Cerebellar cortex (tissue), 1 donor: Measurements from ENCODE around the gene OSM.

Experiments used
- DNase-seq: peaks from one replicate; pipeline ENCODE4 v3.0.0-alpha.2; 2015; ENCODE audit warnings: low spot score

Gene OSM

DNA sequence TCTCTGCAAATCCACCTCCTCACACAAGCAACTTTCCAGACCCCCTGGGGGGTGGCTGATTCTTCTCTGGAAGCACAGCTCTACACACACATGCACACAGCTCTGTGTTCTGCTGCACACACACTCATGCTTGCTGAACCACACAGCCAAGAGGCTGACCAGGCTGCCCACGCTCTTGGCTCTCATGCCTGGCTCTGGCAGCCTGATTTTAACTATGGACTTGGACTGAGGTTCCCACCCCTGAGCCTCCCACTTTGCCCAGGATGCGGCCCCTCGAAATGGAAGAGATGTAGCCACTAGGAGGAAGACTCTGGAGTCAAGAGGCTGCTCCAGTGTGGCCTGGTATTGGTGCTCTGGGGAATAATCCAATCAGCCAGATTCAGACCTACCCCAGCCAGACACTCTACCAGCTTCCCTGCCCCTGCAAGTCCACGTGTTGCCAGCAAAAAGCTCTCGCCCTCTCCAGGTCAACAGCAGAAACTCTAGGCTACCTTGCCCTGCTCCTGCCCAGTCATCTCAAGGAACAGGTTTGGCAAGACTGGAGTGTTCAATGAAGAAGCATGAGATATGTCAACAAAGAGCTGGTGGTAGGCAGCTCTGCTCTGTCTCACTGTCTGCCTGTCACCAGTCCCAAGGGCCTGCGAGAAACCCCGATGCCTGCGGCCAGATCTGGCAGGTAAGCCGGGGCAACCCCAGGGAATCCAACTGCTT is 31.5 kb upstream of the OSM start:
- no peak for DNase-seq

DNA sequence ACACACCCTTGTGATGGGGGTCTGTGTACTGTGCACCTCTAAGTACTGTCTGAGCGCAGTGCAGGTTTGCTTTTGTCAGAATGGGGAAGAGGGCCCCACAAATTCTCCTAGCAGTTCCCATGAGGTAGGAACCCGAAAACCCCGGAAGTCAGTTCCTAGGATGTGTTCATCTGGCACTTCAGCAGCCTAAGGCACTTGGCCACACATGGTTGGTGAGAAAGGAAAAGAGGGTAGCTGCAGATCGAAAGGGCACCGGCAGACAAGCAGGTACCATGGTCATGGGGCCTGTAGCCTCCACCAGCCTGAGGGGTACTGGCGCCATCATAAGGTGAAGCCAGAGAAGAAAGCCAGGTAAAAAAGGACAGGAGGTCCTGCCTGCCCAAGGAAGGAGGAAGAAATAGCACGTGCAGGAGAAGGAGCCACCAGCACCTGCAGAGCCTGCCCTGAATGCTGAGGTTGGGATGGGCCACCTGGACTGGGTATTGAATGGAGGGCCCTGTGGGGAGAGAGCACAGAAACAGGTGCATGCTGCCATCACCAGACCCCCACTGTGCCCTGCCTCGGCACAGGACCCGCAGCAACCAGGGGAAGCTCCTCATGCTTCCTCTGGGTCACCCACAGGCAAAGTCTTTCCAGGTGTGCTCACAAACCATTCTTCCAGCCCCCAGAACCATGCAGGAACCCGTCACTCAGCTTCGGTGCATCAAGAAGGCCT is 30.8 kb upstream of the OSM start:
- DNase-seq, result no peak

DNA sequence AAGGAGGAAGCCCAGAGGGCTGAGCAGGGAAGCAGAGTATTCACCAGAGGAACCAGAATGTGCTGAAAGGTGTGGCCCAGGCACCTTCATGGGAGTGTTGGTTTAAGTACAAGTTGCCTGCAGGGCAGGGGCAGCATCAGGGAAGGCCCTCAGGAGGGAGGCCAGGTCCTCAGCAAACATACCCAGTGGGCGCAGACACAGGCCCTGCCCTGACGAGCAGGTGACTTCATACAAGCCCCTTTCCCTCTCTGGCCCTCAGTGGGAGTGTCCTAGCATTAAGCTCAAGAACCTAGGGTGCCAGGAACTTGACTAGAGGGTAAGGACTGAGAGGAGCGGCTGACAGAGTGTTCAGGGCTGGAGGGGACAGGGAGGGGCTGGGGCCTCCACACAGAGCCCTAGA is 30.2 kb upstream of the OSM start:
- DNase-seq, result no peak

DNA sequence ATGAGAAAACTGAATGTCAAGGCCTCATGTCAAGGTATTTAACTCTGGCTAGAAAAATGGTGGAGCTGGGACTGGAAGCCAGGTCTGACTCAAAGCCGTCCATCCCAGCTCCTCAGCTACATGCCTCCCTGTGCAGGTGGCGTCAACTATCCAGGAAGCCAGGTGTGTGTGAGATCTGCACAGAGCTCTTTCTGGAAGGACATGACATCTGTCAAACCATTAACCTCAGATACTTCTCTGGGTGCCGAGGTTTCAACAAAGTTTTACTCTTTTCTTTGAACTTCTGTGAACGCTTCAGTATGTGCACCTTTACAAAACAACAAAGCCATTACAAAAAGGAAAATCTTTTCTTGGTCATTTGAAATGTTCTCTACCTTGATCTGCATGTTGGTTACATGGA is 29.7 kb upstream of the OSM start:
- no peak for DNase-seq

DNA sequence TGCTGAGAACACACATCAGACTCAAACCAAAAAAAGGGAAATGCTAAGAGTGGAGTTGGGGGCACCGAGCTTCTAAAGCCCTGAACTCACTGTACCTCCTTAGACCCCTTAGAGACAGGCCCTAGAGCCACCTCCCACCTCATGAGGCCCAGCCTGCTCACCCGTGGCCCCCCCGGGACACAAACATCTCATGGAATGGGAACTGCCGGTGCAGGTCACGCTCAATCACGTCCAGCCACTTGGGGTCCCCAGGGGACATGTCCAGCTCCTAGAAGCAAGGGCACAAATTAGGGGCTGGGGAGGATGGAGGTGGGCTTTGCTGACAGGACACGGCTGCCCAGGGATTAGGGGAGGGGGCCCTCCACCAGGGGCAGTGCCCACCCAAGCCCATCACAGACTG is 28.9 kb upstream of the OSM start:
- no peak for DNase-seq

DNA sequence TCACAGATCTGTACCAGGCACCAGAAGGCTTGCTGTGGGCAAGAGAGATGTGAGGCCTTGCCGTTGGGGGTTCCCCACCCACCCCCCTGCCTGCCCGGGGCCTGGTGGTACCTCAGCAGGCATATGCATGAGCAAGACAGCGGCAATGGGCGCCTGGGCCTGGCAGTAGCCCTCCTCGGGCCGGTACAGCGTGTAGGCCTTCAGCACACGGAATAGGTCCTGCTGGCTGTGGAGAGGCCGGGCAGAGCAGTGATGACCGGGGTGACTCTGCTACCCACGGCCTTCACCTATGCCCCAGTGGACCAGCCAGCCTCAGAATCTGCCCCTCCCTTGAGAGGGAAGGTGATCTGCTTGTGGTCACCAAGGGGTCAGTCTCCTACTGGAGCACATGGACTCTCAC is 28.2 kb upstream of the OSM start:
- no peak for DNase-seq

DNA sequence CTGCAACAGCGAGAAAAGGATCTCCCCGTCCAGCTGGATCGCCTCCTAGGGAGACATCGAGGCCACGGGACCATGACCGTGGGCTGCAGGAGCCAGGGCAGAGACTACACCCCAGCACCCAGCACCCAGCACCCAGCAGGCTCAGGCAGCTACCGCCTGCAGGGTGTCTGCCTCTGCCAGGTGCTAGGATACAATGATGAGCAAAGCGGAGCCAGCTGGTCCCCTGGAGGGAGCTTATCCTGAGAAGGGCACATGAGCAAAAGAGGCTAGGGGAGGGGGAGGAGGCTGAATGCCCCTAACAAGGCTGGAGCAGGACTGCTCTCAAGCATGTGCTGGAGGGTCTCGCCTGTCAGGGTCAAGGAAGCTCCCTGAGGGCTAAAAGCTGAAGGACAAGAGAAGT is 27.4 kb upstream of the OSM start:
- no peak for DNase-seq

DNA sequence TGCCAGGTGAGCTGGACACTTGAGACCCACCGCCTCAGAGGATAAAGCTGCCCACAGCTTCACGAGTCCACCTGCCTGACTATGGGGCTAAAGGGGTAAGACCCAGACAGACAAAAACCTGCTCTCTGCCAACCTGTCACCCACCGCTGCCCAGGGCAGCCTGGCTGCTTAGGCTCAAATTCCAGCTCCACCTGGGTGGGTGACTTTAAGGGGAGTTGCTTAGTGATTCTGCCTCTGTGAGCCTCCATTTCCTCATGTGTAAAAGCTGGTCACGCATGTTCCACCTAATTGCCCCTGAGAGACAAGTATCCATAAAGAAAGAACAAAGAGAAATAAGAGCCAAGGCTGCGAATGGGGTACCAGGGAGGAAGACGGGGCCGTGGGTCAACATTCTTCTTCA is 26.4 kb upstream of the OSM start:
- DNase-seq, result no peak

DNA sequence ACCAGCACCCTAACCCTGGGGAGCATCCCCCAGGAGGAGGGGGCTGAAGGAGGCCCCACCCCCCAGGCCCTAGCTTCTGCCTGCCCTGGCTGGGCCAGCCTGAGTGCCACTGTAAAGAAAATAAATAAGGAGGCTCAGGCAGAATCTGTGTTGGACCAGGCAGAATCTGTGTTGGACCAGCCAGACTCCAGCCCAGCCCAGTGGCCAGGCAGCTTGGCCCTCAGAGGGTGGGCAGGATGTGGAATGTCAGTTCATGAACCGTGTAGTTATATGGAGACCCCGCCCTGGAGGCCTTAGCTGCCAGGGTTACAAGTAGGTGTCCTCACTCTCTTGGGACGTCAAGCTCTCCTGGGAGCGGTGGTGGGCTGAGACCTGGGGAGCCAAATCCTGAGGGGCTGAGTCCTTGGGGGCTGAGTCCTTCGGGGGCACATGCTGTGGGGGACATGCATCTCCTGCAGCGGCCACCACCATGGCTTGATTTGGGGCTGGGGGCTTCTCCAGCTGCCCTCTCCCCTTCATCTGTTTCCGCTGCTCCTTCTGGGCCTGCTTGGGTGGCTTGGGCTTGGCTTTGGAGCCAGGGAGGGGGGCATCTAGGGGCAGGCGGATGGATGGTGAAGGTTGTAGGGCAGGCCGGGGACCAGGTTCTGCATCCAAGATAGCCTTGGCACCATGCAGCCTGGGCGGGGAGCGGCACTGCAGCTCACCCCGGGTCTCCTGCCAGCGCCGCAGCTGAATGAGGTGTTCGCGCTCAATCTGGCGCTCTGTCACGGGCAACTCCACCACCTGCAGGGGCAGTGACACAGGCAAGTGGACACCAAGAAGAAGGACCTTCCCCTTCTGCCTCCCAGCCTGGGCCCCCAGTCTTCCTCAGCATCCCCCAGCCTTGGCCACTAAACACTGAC is 25.7 kb upstream of the OSM start:
- peak; percentile 51 for DNase-seq

DNA sequence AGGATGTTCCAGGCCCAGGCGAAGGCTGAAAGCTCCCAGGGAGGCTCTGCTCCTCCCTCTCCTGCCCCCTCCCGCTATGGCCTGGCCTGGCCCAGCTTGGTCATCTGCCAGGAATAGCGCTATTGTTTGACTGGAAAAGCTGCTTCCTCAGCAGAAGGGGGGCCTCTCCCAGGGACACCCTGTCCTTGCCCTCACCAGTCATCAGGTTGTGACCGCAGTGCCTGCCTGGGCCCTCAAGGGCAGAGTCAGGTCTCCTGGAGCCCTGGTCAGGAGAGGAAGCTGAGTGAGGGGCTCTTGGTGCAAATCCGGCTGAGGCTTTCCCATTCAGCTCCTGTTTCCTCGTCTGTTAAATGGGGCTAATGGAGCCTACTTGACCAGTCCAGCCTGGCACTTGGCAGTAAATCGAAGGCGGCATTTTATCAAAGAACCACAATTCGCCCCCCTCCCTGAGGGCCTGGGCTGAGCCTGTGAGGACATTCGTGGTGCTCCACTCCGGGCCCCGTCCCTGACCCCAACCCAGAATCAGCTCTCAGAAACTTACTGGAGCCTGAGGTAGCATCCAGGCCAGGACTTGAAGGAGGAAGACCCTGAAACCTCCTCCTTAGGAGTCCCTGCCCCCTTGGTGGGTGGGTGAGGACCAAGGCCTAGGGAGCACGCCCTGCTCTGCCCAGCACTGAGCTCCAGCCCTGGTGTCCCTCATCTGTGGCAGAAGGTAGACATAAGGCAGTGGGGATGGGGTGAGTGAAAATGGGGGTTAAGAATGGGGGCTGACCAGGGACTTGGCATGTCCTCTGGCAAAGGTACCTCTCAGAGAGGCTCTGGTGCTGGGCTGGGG is 24.6 kb upstream of the OSM start:
- no peak for DNase-seq

DNA sequence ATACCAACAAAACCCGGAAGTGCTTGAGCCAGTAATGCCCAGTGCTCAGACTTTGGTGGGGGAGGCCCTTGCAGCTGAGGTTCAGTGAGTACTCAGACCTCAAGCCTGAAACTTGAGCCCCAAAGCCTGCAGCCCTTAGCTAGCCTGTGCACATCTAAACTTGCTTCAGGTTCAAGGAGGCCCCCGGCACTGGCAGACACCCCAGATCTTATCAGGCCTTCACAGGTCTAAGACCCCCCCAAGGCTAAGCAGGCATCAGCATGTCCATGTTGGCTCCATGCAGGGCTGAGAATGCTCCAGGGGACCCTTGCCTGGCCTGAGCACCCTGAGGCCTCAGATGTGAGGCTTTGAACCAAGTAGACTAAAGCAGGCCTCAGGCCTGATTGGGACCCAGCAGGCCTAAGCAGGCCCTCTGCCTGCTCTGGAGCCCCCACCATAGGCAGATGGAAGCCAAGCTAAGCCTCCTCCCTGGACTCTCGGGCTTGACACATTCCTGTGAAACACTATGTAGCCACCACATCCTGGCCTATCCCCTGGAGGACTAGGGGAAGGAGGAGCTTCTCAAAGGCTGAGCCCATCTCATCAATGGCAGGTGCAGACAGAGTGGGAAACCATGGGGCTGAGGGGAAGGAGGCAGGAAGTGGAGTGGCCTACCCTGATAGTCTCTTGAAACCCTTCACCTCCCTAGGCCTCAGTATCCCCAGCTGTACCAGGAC is 23.8 kb upstream of the OSM start:
- peak; percentile 52 for DNase-seq

DNA sequence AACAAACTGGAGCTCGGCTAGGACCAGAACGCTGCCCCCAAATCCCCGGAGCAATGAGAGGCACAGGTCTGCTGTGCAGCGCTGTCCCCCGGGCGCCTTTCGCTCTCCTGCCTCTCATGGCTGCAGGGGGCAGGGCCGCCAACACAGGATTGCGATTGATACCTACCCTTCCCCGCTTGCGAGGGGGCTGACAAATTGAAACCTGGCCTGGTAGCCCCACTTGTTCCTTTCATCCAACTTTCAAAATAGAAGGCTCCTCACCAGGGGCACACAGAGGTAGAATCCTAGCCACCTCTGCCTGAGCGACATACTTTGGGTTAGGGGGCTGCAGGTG is 23.3 kb upstream of the OSM start:
- DNase-seq, result no peak

DNA sequence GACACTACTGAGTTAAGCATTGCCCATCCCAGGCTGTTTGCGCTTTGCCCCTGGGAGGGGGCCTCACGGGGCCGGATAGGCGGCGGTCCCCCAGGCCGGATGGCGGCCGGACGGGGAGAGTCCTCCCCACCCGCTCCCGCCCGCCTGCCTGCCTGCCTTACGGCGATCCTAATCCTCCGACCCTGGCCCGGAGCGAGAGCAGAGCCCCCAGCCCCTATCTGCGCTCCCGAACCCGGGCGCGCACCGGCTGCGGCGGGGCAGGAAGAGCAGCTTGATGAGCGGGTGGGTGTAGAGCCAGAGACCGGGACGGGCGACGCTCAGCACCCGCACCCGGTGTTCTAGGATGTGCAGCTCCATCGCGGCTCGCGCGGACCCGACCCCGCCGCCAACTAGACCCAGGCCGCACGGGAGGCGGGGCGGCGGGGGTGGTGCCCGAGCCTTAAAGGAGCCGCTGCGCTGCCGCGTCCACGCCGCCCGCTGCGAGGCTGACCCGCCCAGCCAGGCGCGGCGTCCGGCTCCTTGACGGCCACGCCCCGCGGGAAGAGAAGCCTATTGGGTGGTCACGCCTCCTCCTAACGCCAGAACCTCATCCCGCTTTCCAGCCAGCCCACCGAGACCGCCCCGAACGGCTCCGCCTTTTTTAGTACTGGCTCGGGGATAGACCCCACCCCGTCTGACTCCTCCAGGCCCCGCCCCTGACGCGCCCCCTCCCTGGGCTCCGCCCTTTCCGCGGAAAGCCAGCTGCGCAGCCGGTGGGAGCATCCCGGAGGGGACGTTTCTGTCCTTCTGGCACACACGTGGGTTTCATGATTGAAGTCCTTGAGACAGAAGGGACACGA is 22.7 kb upstream of the OSM start, which contains the start of gene CASTOR1:
CASTOR1 (minus strand) TSS at position 365 of the 839 bp plus-strand sequence; CDS start at position 357, 8 bp downstream.
- peak; percentile 95 for DNase-seq

DNA sequence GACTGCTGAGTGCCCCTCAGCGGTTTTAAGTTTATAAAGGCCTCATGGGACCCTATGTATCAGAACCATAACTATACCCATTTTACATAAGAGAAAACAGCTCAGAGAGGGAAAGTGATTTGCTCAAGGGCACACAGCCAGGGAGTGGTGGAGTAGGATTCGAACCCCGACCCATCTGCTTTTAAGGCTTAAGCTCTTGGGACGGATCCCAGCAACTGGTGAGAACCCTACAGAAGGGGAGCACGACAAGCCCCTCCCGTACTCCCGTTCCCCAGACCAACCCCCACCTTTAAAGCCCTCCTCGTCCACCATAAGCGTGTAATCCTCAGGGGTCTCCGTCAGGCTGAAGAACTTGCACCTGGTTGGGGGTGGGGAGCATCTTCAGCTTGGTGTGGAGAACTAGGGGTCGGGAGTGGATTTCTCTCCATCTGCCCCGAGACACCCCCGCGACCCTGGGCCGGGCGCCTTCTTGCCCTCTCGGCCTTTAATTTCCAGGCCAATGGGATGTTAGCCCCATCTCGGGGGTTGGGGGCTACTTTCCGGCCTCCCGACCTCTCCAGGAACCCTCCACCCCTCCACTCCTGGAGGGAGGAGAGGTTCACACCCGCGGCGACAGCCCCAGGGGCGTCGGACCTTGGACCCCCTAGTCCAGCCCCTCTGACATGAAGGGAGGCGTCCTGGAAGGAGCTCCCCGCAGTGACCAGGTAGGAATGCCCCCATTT is 21.9 kb upstream of the OSM start:
- no peak for DNase-seq

DNA sequence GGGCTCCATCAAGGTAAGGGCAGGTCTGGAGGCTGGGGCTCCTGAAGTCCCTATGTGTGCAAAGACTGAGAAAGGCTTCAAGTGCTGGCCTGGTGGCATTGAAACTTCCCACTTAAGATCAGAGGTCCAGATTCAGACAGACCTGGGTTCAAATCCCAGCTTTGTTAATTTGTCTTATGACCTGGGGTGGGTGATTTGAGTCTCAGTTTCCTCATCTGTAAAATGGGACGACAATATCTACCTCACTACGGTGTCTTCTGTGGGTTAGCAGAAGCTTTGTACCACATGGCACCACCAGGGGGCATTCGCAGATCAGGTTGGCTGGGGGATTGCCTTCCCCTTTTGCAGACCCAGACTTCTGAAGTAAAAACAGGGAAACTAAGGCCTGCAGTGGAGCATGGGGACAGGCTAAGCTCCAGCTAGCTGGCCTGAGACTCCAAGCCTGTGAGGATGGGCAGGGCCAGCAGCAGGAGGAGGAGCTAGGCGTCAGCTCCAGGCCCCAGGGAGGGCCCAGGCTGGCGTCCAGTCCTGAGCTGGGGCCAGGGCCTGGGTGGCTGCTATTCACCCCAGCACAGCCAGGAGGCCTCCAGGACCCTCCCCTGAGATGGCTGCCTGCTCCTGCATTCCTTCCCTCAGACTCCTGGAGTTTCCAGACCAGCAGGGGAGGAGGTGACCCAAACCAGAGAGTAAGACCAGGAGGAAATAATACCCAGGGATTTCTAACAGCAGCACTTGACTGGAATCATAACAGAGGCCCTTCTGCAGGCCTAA is 21.2 kb upstream of the OSM start:
- DNase-seq, result peak; percentile 89

DNA sequence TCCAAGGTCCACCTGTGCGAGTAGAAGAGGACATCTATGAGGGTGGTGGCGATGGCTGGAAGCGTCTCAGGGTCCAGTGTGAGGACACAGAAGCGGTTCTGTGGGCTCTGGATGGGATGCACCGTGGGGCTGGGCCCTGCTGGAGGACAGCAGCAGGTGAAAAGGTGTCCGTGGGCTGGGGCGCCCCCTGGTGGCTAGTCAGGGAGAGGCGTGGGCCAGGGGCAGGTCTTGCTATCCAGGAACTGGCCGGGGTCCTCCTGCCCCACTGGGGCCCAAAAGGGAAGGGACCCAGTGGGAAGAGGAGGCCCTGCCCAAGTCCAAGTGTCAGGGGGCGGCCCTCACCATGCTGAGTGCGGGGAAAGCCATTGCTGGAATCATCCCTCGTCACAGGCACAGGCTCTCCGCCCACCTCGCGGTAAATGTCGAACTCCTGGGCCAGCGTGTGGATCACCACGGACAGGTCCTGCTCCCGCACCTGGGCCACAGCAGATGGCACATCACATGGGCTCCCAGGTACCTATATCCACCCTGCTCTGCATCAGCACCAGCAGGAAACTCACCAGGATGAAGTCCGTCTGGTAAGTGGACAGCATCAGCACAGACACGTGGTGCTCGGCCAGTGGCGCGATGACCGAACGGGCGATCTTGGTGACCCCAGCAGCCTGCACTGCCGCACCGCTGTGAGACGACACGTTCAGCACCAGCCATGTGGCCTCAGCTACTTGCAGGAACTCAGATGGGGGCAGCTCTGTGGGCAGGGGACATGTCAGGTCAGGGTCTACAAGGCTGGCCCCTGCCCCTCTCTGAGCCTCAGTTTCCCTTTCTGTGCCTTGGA is 20.4 kb upstream of the OSM start:
- peak; percentile 60 for DNase-seq

DNA sequence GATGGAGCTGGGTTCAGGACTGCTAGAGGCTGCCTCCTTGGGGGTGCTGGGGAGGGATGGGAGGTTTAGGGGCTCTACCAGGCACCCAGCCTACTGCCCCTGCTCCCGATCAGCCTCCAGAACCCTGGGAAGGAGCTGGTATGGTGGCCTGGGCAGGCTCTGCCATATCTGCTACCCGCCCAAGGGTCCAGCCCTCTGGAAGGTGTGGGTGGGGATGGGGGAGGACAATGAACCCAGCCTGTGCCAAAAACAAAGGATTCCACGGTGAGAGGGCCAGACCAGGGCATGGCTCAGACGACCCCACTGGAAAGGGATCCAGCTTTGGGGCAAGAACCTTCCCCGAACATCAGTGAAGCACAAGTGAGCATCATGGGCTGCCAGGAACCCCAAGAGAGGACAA is 19.7 kb upstream of the OSM start:
- DNase-seq, result no peak

DNA sequence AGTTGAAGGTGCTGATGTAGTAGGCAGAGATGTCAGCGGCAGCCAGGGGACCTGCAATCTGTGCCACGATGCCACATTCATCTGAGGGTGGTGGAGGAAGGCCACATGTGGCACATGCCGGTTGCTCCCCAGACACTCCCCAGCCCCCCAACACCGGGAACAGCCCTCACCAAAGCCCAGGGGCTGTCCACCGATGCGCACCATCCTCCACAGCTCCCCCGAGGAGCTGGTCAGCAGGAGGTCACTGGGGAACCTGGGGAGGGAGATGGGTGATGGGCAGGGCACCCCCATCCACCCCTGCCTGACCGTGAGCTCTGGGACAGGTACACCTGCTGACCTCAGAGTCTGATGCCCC is 19.2 kb upstream of the OSM start:
- no peak for DNase-seq
